ENCODE results near the gene RTP5.

The RTP5 gene

GRCh38 chr2:241843321-241844065 lies 26.0 kb upstream of the RTP5 start:
- DNase-seq (ENCODE audit: low read depth in 2 of 2) = no peak

GRCh38 chr2:241844066-241844728 lies 25.3 kb upstream of the RTP5 start:
- DNase-seq (ENCODE audit: low read depth in 2 of 2) = peak; percentile 69 to 72

- DNase-seq (ENCODE audit: low read depth in 2 of 2) = no peak
Observed at GRCh38 chr2:241844831-241845578, 24.5 kb upstream of the RTP5 start.

- DNase-seq (ENCODE audit: low read depth in 2 of 2) = no peak
Observed at GRCh38 chr2:241846406-241846805, 23.1 kb upstream of the RTP5 start.

- no peak for DNase-seq (ENCODE audit: low read depth in 2 of 2)
Observed at GRCh38 chr2:241848761-241849615, 20.5 kb upstream of the RTP5 start.

- DNase-seq (ENCODE audit: low read depth in 2 of 2) = no peak
Observed at GRCh38 chr2:241849616-241850543, 19.6 kb upstream of the RTP5 start.

GRCh38 chr2:241850544-241851324 lies 18.8 kb upstream of the RTP5 start:
- DNase-seq (ENCODE audit: low read depth in 2 of 2) = no peak

- DNase-seq (ENCODE audit: low read depth in 2 of 2) = no peak
Observed at GRCh38 chr2:241851325-241852115, 18.0 kb upstream of the RTP5 start.

- no peak for DNase-seq (ENCODE audit: low read depth in 2 of 2)
Observed at GRCh38 chr2:241852116-241852980, 17.2 kb upstream of the RTP5 start.

GRCh38 chr2:241852981-241853631 lies 16.4 kb upstream of the RTP5 start:
- no peak for DNase-seq (ENCODE audit: low read depth in 2 of 2)

GRCh38 chr2:241853651-241854341 lies 15.7 kb upstream of the RTP5 start:
- no peak for DNase-seq (ENCODE audit: low read depth in 2 of 2)

GRCh38 chr2:241854342-241855244 lies 14.9 kb upstream of the RTP5 start:
- no peak for DNase-seq (ENCODE audit: low read depth in 2 of 2)

- DNase-seq (ENCODE audit: low read depth in 2 of 2) = no peak
Observed at GRCh38 chr2:241855245-241855887, 14.2 kb upstream of the RTP5 start.

GRCh38 chr2:241855888-241856422 lies 13.6 kb upstream of the RTP5 start:
- no peak for DNase-seq (ENCODE audit: low read depth in 2 of 2)

GRCh38 chr2:241857041-241857541 lies 12.4 kb upstream of the RTP5 start:
- no peak for DNase-seq (ENCODE audit: low read depth in 2 of 2)

Measured in activated CD8-positive, alpha-beta memory T cell treated with anti-CD3 and anti-CD28 coated beads for 4 hours (primary cell).